ENCODE results near the gene NTMT2. TPM values are rescaled to one million over a fixed set of nuclear protein-coding genes. Genes with fewer than 3 reads are reported as not detected.

NTMT2 gene
- total RNA-seq, 4 donors from 2014 or later = not detected

DNA sequence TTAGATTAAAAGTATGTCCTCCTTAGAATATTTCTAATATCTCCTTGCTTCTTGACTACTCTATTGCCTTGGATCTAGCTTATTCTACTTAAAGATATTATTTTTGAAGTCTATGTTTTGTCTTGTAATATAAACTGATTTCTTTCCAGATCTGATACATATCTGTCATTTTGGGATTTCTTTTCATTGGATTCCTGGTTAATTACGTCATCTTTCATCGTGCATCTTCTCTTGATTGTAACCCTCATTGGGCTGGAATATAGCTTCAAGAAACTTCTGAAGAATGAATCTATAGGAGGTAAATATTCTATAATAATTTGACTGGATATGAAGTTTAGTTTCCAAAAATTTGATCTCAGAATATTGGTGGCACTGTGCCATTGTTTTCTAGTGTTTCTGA, 12.1 kb downstream of the NTMT2 start:
- TF ChIP-seq, protein P1, sequence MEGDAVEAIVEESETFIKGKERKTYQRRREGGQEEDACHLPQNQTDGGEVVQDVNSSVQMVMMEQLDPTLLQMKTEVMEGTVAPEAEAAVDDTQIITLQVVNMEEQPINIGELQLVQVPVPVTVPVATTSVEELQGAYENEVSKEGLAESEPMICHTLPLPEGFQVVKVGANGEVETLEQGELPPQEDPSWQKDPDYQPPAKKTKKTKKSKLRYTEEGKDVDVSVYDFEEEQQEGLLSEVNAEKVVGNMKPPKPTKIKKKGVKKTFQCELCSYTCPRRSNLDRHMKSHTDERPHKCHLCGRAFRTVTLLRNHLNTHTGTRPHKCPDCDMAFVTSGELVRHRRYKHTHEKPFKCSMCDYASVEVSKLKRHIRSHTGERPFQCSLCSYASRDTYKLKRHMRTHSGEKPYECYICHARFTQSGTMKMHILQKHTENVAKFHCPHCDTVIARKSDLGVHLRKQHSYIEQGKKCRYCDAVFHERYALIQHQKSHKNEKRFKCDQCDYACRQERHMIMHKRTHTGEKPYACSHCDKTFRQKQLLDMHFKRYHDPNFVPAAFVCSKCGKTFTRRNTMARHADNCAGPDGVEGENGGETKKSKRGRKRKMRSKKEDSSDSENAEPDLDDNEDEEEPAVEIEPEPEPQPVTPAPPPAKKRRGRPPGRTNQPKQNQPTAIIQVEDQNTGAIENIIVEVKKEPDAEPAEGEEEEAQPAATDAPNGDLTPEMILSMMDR (IDR thresholded peaks at IDR 0.05; ENCODE audit: low read depth) = no peak

- TF ChIP-seq, protein P1 (IDR thresholded peaks at IDR 0.05; ENCODE audit: low read depth) = no peak
Measured at GRCh38 chr1:170162459-170163246, 16.9 kb downstream of the NTMT2 start.

DNA sequence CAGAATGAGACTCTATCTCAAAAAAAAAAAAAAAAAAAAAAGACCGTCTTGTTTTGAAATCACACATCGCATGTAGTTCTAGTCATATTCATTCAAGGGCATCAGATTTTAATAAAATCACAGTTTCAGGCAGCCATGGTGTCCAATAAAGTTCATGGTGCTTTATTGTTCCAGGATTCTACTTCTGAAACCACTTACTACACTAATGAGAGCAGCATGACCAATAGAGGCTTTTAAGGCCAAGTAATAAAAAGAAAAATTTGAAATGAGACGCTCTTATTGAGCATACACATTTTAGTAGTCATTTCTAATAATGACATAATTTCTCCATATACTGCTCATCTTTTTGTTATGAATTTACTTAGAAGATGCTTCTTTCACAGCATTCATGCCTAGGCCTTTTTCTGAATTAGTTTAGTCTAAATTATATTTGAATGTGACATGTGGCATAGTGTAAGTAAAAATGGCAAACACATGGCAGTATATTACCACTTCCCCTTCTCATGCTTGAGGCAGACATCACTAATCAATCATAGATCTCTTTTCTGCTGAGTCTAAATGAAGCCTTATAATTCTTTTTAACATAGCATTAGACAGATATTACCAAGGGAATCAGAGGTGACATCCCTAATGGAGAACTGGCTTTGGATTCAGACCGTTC, 18.5 kb downstream of the NTMT2 start:
- TF ChIP-seq, protein P1 (IDR thresholded peaks at IDR 0.05; ENCODE audit: low read depth) = no peak

- TF ChIP-seq, protein P1 (IDR thresholded peaks at IDR 0.05; ENCODE audit: low read depth) = no peak
Measured at GRCh38 chr1:170166518-170167180, 20.9 kb downstream of the NTMT2 start.

DNA sequence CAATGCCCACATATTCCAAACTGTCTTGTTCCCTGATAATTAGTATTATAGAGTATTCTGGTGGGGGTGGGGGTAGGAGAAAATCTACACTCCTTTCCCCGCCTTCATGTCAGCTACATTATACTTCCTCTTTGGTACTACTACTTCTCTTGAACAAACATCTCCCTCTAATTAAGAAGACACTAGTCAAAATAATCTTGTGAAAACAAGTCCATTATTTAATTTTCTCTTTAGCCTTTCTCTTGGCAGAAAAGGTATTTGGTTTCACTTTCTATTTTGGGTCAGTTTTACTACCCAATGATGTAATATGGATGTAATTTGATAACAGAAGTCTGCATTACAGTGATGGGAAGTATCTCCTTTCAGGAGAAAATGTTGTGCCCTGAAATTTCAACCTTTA, 22.5 kb downstream of the NTMT2 start:
- TF ChIP-seq, protein P1 (IDR thresholded peaks at IDR 0.05; ENCODE audit: low read depth) = no peak

GRCh38 chr1:170174395-170174794, 28.6 kb downstream of the NTMT2 start:
- TF ChIP-seq, protein P1 (IDR thresholded peaks at IDR 0.05; ENCODE audit: low read depth) = no peak

DNA sequence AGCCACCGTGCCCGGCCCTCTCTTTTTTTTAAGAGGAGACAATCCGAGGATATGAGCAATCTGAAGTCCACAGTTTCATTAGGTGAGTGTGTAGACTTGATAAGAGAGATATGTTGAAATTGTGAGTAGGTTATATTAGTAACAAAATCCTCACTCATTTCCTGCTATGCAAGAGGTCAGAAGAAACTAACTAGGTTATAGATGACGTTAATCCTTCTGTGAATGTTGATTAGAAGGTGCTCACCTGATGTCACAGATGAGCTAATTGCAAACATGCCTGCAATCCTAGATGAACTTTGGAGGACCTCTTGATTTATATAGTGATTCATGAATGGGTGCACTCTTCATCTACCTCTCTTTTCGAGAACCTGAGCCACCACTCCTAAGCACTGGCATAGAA, 29.3 kb downstream of the NTMT2 start:
- TF ChIP-seq, protein P1 (IDR thresholded peaks at IDR 0.05; ENCODE audit: low read depth) = no peak
